Tongue (tissue), 2 donors: Measurements from ENCODE around the gene FARP1. TPM values are rescaled to one million over a fixed set of nuclear protein-coding genes. Genes with fewer than 3 reads are reported as not detected.
A peak's percentile ranks its signal among the peaks of the same experiment; 100 is the strongest.

Experiments used
- DNase-seq: peaks from one replicate; pipeline ENCODE4 v3.0.0-alpha.2; 2015
- total RNA-seq: library from RNA; depleted of rRNA; stranded (reverse); fragments of >200 nt; gene quantifications from one replicate; pipeline ENCODE4 v1.2.3, GENCODE V29; 2014

The FARP1 gene
- total RNA-seq, 1 donor from 2014 or later = 42.4 TPM

DNA sequence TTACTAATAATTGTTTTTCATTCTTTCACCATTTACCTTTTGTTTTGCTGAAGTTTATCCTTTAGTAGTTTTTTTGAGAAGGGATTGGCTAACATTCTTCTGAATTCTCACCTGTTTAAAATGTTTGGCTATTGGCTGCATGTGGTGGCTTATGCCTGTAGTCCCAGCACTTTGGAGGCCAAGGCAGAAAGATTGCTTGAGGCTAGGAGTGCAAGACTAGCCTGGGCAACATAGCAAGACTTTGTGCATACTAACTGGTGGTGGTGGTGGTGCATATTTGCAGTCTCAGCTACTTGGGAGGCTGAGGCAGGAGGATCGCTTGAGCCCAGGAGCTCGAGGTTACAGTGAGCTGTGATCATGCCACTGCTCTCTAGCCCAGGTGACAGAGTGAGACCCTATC lies 61.7 kb downstream of the FARP1 start:
- no peak for DNase-seq

GRCh38 chr13:98206946-98207345 lies 64.1 kb downstream of the FARP1 start:
- DNase-seq = no peak

DNA sequence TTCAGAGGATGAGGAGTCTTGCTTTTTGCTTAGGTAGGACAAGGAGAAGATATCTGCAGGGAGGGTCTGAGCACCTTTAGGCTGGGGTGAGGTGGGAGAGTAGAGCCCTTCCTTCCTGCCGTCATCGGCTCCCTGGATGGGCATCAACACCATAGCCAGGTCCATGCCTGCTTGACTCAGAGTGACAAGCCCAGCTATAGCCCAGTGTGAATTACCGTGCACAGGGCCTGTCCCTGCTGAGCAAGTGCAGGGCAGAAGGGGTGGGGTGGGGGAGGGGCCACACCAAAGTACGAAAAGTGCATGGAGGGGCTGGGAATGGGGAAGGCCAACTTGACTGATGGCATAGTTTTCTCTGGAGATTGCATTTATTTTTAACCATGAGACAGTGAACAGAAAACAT lies 64.5 kb downstream of the FARP1 start:
- DNase-seq = no peak

DNA sequence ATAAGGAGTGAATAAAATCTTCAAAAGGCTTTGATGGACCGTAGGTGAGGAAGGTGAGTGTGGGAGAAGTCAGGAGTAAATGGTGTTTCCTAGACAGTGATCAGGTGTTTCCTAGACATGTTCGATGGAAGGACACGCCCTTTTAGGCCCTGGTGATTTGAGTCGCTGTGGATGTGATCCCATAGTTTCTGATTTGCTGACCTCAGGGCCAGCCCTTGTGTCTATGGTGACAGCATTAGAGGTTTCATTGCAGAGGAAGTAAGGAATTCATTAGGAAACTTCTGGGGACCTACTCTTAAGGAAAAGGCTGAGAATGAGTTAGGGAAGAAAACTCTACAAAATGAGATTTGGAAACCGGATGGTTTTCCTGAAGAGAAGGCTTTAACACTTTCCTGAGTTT lies 65.7 kb downstream of the FARP1 start:
- DNase-seq = no peak

DNA sequence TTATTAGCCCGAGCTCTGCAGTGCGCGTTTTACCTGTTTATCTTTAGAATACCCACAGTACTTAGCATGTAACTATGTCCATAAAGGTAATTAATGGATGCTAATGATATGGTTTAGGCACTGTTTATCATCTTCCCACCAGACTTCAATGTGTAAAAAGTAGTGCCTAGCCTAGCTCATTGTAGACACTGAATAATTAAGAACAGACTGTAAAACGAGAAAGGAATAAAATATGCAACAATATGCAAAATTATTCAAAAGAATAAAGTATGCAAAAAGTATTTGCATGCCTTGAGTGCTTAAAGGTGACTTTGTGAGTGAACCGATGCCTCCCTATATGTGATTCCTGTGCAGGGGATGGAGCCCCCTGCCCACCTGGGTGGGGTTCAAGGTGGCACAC lies 69.9 kb downstream of the FARP1 start:
- DNase-seq = no peak

DNA sequence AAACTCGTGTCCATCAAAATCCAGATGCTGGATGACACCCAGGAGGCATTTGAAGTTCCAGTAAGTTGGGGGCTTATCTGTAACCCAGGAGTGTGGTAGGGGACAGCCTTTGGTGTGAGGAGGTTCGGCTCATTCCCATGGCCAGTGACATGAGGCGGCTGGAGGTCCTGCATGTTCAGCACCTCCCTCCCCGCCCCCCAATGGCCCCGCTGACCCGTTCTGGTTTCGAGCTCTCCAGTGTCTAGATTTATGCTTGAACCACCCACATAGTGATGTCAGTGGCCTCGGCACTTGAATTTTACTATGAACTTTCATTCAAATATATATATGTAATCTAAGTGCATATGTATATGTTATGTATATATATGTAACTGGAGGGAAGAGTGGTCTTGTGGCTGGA lies 70.5 kb downstream of the FARP1 start:
- DNase-seq = no peak

DNA sequence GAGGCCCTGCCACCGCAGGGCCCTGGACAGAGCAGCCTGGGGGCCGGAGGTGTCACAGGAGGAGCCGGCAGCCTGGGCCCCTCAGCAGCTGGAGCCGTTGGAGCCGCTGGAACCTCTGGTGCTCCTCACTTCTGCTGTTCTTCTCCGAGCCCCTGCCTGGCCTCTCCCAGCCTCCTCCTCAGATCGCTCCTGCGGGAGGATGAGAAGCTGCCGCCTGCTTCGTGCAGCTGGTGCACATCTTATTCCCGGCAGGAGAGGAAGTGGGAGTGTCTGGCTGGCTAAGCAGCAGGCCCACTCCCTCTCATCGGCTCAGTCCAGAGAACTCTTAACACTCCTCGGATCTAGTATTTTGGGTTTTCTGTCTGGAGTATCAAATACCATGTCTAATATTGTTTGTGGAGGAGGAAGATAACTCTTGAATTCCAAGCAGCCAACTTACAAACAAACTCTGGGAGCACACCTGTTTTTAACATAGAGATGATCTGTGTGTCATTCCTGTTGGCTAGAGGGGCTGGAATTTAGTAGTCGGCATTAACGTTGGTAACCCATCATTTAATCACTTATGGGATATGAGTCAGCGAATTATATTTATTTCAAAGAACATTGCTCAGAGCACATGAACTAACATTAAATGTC lies 71.2 kb downstream of the FARP1 start:
- peak; percentile 82 for DNase-seq

- peak; percentile 58 for DNase-seq
These were observed 71.8 kb downstream of the FARP1 start for GRCh38 chr13:98214707-98215106.

DNA sequence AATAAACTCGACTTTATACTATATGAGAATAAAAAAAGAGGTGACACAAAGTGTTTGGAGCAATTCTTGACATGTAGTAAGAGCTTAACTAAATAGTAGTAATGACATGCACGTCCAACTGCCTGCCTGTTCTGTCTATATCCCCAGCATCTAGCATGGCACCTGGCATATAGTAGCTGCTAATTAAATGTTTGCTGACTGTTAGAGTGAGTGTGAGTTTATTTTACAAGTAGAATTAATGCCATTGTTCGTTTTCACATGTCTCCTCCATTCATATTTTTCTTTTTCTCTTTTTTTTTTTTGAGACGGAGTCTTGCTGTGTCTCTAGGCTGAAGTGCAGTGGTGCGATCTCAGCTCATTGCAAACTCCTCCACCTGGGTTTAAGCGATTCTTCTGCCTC lies 72.6 kb downstream of the FARP1 start:
- DNase-seq = no peak

DNA sequence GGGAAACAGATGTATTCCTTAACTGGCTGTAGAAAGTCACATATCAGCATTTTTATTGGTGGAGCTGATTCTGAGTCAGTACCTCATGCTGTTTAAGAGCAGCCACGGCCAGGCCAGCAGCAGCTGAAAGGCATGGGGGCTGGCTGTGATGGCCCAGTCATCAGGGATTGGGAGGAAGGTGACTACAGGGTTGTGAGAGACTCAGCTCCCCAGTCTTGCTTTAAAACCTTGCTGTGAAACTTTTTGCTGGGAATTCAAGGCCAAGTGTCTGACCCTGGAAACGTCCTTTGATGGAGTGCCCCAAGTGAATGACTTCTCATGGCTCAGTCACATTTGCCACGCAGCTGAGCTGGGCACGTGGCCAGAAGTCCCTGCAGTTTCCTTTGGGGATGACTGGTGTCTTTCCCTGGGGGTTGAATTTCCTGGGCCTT lies 73.3 kb downstream of the FARP1 start:
- peak; percentile 45 for DNase-seq

GRCh38 chr13:98216711-98217285 lies 73.9 kb downstream of the FARP1 start:
- DNase-seq = no peak

DNA sequence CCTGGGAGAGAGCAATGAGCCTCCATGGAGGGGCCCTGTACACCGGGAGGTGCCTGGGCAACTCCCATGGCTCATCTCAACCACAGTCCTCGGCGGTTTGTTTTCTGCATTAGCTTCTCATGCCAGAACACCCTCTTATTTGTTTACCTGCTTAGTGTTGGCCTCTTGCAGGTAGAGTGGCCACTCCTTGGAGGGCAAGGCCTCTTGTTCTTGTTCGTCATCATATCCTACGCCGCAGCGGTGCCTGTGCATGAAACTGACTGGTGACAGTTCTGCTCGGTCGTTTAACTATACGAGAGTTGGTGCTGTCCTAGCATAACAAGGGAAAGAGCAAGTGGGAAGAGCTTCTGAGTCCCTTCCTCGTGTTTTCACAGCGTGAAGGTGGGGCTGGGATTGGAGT lies 74.7 kb downstream of the FARP1 start:
- DNase-seq = no peak

- no peak for DNase-seq
These were observed 76.8 kb downstream of the FARP1 start for GRCh38 chr13:98219685-98220084.

GRCh38 chr13:98220271-98220791 lies 77.4 kb downstream of the FARP1 start:
- no peak for DNase-seq

- DNase-seq = peak; percentile 91
These were observed 78.3 kb downstream of the FARP1 start for GRCh38 chr13:98221234-98221633.

- no peak for DNase-seq
These were observed 79.2 kb downstream of the FARP1 start for GRCh38 chr13:98222081-98222554.

- no peak for DNase-seq
These were observed 79.9 kb downstream of the FARP1 start for GRCh38 chr13:98222816-98223215.

DNA sequence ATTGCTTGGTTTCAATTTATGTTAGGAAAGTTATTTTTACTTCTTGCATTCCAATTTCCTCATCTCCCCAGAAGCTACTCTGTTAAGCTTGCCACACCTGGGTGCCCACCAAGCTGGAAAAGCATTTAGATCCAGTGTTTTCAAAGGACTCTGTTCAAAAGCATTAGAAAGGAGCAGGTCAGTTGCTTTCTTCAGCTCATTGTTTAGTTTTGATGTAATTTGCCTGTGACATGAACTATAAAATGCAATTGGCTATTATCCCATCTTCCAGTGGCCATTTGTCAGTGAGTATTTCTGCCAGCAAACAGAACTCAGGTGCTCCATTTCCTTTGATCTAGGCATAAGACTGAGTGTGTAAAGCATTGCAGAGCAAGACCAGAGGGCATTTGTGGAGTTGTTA lies 80.8 kb downstream of the FARP1 start:
- DNase-seq = no peak

- DNase-seq = no peak
These were observed 81.7 kb downstream of the FARP1 start for GRCh38 chr13:98224557-98224956.

DNA sequence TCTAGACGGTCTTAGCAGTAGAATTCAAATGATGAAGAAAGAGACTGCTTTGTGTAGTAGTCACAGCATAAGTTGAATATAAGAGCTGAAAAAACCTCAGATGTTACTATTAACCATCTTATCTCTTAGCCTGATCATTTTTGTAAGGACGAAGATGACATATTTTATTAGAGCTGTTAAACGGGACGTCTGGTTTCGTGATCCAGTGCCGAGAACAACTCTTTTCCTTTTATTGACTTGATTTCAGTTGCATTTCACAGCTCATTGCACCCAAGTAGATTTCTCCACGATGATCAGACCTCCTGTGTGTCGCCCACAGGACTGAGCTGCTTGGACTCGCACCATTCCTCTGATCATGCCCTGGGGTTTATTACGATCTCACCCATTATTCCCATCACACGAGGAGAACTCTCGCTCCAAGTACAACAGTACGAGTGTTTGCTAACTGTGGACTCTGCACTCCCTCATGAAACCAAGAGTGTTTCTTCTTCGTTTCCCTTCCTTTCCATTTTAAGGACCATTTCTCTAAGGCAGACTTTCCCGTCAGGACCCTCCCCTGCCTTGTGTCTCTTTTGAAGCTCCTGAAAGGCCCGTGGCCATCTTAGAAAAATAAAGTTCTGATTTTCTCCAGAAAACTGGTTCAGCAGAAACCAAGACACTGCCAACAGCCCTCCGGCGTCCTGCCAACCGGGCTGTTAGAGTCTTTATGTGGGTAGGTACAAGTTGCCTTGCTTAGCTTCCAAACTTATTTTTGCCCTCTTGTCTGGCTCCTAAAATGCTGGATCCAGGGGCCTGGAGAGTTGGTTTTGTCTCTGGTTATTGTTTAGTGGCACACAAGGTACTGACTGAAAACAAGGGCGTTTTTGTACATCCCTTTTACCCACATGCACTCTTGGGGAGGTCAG lies 82.4 kb downstream of the FARP1 start:
- DNase-seq = no peak

GRCh38 chr13:98226496-98226895 lies 83.6 kb downstream of the FARP1 start:
- DNase-seq = peak; percentile 46

GRCh38 chr13:98228661-98229341 lies 85.9 kb downstream of the FARP1 start:
- DNase-seq = no peak
